Stimulated activated naive CD8-positive, alpha-beta T cell treated with anti-CD3 and anti-CD28 coated beads, Interleukin-15, Interleukin-2, amounts not matched to agents 100 ng/mL and 50 ng/mL, for 24 hours (primary cell): ENCODE results near the gene CSNK1A1L.

Experiments
- H3K27ac Mint-ChIP-seq: one replicate; pipeline ENCODE4 v1.8.0; 2021; ENCODE audit warnings: mild to moderate bottlenecking, mixed read lengths
- H3K27me3 Mint-ChIP-seq: one replicate; pipeline ENCODE4 v1.8.0; 2021; ENCODE audit warnings: mixed read lengths
- H3K36me3 Mint-ChIP-seq: one replicate; pipeline ENCODE4 v1.8.0; 2021; ENCODE audit warnings: low read depth, mixed read lengths
- H3K4me1 Mint-ChIP-seq: one replicate; pipeline ENCODE4 v1.8.0; 2021; ENCODE audit warnings: low read depth, mixed read lengths
- H3K4me3 Mint-ChIP-seq: one replicate; pipeline ENCODE4 v1.8.0; 2021; ENCODE audit warnings: mild to moderate bottlenecking, mixed read lengths
- H3K9me3 Mint-ChIP-seq: one replicate; pipeline ENCODE4 v1.8.0; 2021; ENCODE audit warnings: mixed read lengths

Gene CSNK1A1L

DNA sequence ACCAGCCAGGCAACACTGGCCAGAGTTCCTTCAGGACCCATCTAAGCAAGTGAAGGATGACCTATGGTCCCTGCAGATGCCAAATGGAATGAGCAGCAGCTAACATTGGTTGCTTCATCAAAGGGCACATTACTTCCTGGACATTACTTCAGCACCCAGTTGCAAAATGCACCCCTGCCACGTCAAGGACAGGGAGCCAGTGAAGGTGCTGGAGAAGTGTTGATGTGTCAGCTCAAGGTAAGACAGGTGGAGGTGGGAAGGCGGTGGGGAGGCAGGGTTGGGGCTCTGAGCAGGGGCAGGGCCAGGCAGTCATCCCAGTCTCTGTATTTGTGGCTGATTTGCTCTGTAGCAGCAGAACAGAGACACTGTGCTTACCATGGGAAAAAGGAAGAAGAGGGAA, 14.6 kb downstream of the CSNK1A1L start:
- Mint-ChIP-seq H3K27ac (no peak overlapping the region), H3K36me3 (no peaks in the 10 kb centered on the region), H3K9me3 (no peaks in the 10 kb centered on the region), H3K4me1 (no peaks in the 10 kb centered on the region), H3K4me3 (no peak overlapping the region), H3K27me3 (peaks cover 3% of the 10 kb centered on the region)

DNA sequence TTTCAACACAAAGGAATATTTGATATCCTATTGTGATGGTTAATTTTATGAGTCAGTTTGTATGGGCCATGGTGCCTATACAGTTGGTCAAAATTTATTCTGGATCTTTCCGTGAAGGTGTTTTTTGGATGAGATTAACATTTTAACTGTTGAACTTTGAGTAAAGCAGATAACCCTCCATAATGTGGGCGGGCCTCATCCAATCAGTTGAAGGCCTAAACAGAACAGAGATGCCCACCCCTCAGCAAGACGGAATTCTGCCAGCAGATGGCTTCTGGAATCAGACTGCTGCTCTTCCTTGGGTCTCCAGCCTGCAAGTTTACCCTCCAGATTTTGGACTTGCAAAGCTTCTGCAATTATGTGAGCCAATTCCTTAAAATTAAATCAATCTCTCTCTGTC, 16.0 kb downstream of the CSNK1A1L start:
- Mint-ChIP-seq H3K9me3 (no peaks in the 10 kb centered on the region), H3K4me3 (no peak overlapping the region), H3K27me3 (peaks cover 3% of the 10 kb centered on the region), H3K27ac (no peak overlapping the region), H3K36me3 (no peaks in the 10 kb centered on the region), H3K4me1 (no peaks in the 10 kb centered on the region)

DNA sequence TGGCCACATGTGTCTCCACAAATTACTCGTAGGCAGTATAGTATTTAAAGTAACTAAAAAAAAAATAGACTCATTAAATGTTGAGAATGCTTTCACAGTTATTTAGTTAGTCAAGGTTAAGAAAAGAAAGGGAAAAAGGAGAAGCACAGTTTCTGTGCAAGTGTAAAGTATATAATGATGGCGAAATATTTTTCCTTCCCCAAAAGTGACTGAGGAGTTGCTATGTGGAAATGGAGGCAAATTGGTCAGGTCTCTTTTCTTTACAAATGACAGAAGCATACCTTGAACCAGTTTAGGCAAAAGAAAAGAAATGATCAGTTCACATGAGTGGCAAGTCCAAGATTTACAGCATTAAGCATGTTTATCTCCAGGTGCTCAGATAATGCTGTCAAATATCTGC, 18.0 kb downstream of the CSNK1A1L start:
- Mint-ChIP-seq H3K9me3 (no peaks in the 10 kb centered on the region), H3K36me3 (no peaks in the 10 kb centered on the region), H3K27ac (no peak overlapping the region), H3K27me3 (peaks cover 10% of the 10 kb centered on the region), H3K4me3 (no peak overlapping the region), H3K4me1 (no peaks in the 10 kb centered on the region)

- Mint-ChIP-seq H3K4me3 (no peak overlapping the region), H3K27ac (no peak overlapping the region), H3K27me3 (peaks cover 12% of the 10 kb centered on the region), H3K4me1 (no peaks in the 10 kb centered on the region), H3K9me3 (no peaks in the 10 kb centered on the region), H3K36me3 (no peaks in the 10 kb centered on the region)
These were observed 19.9 kb downstream of the CSNK1A1L start for GRCh38 chr13:37085606-37086005.

GRCh38 chr13:37076818-37077217, 28.6 kb downstream of the CSNK1A1L start:
- Mint-ChIP-seq H3K4me1 (no peaks in the 10 kb centered on the region), H3K4me3 (no peak overlapping the region), H3K36me3 (no peaks in the 10 kb centered on the region), H3K27ac (no peak overlapping the region), H3K9me3 (no peaks in the 10 kb centered on the region), H3K27me3 (peaks cover 4% of the 10 kb centered on the region)

DNA sequence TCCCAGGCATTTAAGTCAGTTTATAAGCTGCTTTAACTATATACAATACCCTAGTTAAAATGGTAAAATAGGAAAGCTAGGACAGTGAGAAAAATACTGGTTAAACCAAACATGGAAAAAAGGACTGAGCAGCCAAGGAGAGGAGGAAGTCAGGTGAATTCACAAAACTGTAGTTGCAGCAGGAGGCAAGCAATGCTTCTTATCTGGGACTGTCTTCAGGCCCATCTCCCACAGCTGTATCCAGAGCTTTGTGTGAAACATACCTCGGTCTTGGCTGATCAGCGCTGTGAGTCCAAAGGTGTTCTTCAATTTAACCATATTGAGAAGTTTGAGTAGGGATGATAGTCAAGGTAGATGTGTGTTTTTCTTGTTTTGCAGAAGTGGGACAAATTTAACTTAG, 30.3 kb downstream of the CSNK1A1L start:
- H3K9me3 Mint-ChIP-seq: no peaks in the 10 kb centered on the region
- H3K4me3 Mint-ChIP-seq: no peak overlapping the region

GRCh38 chr13:37074703-37075102, 30.8 kb downstream of the CSNK1A1L start:
- Mint-ChIP-seq H3K4me1 (no peaks in the 10 kb centered on the region), H3K36me3 (no peaks in the 10 kb centered on the region), H3K27ac (no peak overlapping the region), H3K4me3 (no peak overlapping the region), H3K9me3 (no peaks in the 10 kb centered on the region), H3K27me3 (no peaks in the 10 kb centered on the region)

More for the DNA sequence above, 30.3 kb downstream of the CSNK1A1L start:
- H3K27me3 Mint-ChIP-seq: no peaks in the 10 kb centered on the region
- no peaks in the 10 kb centered on the region for H3K36me3 Mint-ChIP-seq
- no peak overlapping the region for H3K27ac Mint-ChIP-seq
- H3K4me1 Mint-ChIP-seq: no peaks in the 10 kb centered on the region

GRCh38 chr13:37072024-37072423, 33.4 kb downstream of the CSNK1A1L start:
- no peaks in the 10 kb centered on the region for H3K36me3 Mint-ChIP-seq
- no peak overlapping the region for H3K27ac Mint-ChIP-seq
- H3K4me1 Mint-ChIP-seq: no peaks in the 10 kb centered on the region
- no peak overlapping the region for H3K4me3 Mint-ChIP-seq
- H3K9me3 Mint-ChIP-seq: no peaks in the 10 kb centered on the region
- no peaks in the 10 kb centered on the region for H3K27me3 Mint-ChIP-seq

DNA sequence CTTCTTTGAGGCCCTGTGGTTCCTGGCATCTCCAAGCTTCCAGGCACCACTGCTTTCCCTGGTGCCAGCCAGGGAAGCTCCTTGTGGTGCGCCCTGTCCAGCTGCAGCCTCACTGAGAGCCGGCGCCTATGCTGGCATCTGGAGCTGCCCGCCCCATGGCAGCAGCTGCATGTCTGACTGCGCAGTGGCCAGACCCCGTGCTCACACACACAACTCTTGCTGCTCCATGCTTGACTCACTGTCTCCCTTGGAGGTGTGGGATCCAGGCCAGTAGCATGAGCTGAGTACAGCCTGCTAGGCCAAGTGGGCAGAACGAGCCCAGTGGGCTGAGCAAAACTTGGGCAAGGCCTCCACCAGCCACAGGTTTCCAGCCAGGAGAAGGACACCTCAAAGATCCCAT, 34.5 kb downstream of the CSNK1A1L start:
- H3K27me3 Mint-ChIP-seq: peaks cover 4% of the 10 kb centered on the region
- no peaks in the 10 kb centered on the region for H3K4me1 Mint-ChIP-seq
- H3K9me3 Mint-ChIP-seq: no peaks in the 10 kb centered on the region
- H3K36me3 Mint-ChIP-seq: no peaks in the 10 kb centered on the region
- H3K4me3 Mint-ChIP-seq: no peak overlapping the region
- no peak overlapping the region for H3K27ac Mint-ChIP-seq

DNA sequence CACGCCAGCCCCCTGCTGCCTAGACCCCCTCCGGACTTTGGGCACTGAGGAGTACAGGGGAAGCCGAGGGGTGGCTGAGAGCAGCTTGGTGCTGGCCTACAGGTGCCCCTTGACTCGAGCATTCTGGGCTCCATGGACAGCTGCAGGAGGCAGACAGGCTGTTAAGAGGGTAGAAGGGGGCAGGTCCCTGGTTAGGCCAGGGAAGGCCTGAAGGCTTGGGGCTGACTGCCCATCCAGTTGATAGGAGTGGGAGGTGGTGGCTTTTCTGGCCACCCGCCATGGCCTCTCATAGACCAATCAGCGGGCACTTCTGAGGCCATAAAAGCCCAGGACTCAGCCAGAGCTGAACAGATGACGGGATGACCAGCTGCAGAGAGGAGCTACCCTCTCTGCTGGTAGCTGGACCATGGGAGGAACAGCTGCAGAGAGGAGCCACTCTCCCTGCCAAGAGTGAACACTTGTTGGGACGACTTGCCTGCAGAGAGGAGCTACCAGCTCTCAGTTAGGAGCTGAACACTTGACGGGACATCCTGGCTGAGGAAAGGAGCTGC, 35.2 kb downstream of the CSNK1A1L start:
- Mint-ChIP-seq H3K27me3 (peaks cover 4% of the 10 kb centered on the region), H3K27ac (no peak overlapping the region), H3K4me1 (no peaks in the 10 kb centered on the region)

GRCh38 chr13:37069597-37070103, 35.8 kb downstream of the CSNK1A1L start:
- Mint-ChIP-seq H3K4me3 (no peak overlapping the region), H3K27me3 (peaks cover 4% of the 10 kb centered on the region), H3K9me3 (no peaks in the 10 kb centered on the region), H3K36me3 (no peaks in the 10 kb centered on the region), H3K4me1 (no peaks in the 10 kb centered on the region), H3K27ac (no peak overlapping the region)

More for the DNA sequence above, 35.2 kb downstream of the CSNK1A1L start:
- no peaks in the 10 kb centered on the region for H3K36me3 Mint-ChIP-seq
- no peaks in the 10 kb centered on the region for H3K9me3 Mint-ChIP-seq
- H3K4me3 Mint-ChIP-seq: no peak overlapping the region

DNA sequence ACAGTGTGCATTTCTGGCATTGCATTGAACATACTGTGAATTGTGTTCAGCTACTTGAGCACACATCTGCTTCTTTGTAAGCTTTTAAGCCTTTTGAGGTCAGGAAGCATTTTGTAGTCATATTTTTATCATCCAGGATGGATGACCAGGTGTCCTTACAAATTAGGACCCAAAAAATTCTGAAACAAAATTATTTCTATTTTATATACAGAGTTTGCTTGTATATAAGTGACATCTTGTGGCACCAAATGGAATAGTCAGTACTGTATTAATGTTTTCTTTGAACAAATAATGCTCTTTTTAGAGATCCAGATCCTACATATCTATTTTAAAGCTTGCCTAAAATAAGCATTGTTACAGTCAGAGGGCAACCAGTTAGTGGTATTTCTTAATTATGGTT, 36.5 kb downstream of the CSNK1A1L start:
- Mint-ChIP-seq H3K27me3 (peaks cover 4% of the 10 kb centered on the region), H3K27ac (no peak overlapping the region), H3K9me3 (no peaks in the 10 kb centered on the region), H3K4me3 (no peak overlapping the region), H3K36me3 (no peaks in the 10 kb centered on the region), H3K4me1 (no peaks in the 10 kb centered on the region)

DNA sequence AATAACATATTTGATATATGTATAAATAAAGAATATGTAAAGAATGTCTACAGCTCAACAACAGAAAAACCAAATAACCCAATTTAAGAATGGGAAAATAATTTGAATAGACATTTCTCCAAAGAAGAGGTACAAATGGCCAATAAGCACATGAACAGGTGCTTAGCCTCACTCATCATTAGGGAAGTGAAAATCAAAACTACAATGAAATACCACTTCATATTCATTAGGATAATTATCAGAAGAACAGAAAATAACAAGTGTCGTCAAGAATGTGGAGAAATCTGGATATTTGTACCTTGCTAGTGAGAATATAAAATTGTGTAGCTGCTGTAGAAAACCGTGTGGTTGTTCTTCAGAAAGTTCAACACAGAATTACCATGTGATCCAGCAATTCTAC, 37.6 kb downstream of the CSNK1A1L start:
- Mint-ChIP-seq H3K36me3 (no peaks in the 10 kb centered on the region), H3K9me3 (no peaks in the 10 kb centered on the region), H3K4me1 (no peaks in the 10 kb centered on the region), H3K27ac (no peak overlapping the region), H3K4me3 (no peak overlapping the region), H3K27me3 (peaks cover 4% of the 10 kb centered on the region)

DNA sequence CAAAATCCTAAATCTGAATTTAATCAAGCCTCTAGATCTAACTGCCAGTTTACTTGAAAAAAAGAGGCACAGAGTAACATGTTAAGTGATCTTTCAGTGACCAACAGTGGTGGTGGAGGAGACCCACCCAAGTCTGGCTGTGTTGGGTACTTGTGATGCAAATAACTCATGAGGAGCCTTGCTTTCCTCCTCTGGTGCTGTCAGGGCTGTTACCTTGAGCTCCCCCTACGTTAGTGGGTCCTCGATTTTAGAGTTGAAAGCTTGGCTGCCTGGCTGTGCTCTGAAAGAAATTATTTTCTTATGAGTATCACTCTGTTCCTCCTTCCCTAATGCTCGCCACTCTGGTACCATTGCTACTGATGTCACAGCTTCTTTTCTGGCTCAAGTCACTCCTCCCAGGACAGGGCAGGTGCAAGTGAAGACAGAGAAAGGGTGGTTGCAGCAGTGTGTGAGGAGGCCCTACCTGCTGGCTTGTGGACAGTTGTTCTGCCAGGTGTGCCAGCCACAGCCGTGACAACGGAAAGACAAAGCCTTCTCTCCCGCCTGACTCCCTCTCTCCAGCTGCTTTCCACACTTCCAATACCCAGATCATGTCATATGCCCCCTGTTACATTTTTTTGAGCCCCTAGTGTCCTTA, 39.5 kb downstream of the CSNK1A1L start:
- Mint-ChIP-seq H3K27ac (no peak overlapping the region), H3K9me3 (no peaks in the 10 kb centered on the region), H3K36me3 (no peaks in the 10 kb centered on the region), H3K4me1 (no peaks in the 10 kb centered on the region), H3K4me3 (no peak overlapping the region), H3K27me3 (peaks cover 4% of the 10 kb centered on the region)

- peaks cover 33% of the 10 kb centered on the region for H3K4me1 Mint-ChIP-seq
- peaks cover 23% of the 10 kb centered on the region for H3K36me3 Mint-ChIP-seq
- peak overlapping the region; percentile 88 for H3K4me3 Mint-ChIP-seq
- peak overlapping the region; percentile 92 for H3K27ac Mint-ChIP-seq
- H3K27me3 Mint-ChIP-seq: no peaks in the 10 kb centered on the region
- no peaks in the 10 kb centered on the region for H3K9me3 Mint-ChIP-seq
These were observed 45.6 kb downstream of the CSNK1A1L start for GRCh38 chr13:37059848-37060192.
